Measurements from ENCODE around the gene CDC34. TPM values are rescaled to one million over a fixed set of nuclear protein-coding genes. Genes with fewer than 3 reads are reported as not detected.

Gene CDC34
- total RNA-seq, 4 donors from 2014 or later = 72.0 to 116 (median 103) TPM

GRCh38 chr19:507286-508203 lies 24.0 kb upstream of the CDC34 start, which contains the start of gene TPGS1:
Gene TPGS1, plus strand, starts transcription at chr19:507497. Its CDS starts 10 bp downstream, at chr19:507507.
- H3K27ac ChIP-seq = peak within 1 kb of the TSS; percentile 89 to 97 (median 92)
- in situ Hi-C loops (cut with MboI; ENCODE audit: low pct_ligation_motif_present in 1 of 4, low pct_unique_long_range_greater_than_20kb in 1 of 4, low sequenced_read_pairs in 3 of 4) = no loop called here
- peaks cover 18 to 39% (median 34%) of the 10 kb centered on the region in 4 donors for H3K4me1 ChIP-seq
- peak; percentile 79 for DNase-seq
- peak within 1 kb of the TSS; percentile 66 to 98 (median 90) for H3K4me3 ChIP-seq
- WGBS, 2 donors (ENCODE audit: low coverage in 1 of 2) = 0 to 1% methylated on average over 7 to 64 of the region's 81 CpGs
- H3K27me3 ChIP-seq = no peaks in the 10 kb centered on the region
- intact Hi-C loops (cut with DNase I; ENCODE audit: low total_unique reads) = no loop called here
- no peaks in the 10 kb centered on the region for H3K36me3 ChIP-seq
- TF ChIP-seq POLR2A (IDR thresholded peaks at IDR 0.05) (peak; percentile 50), EP300 (IDR thresholded peaks at IDR 0.05; ENCODE audit: low read depth) (no peak), CTCF (IDR thresholded peaks at IDR 0.05) (no peak), POLR2AphosphoS5 (IDR thresholded peaks at IDR 0.05) (peak in 2 of 3 donors; percentile 53 to 62)
- no peaks in the 10 kb centered on the region for H3K9me3 ChIP-seq

GRCh38 chr19:508204-509150 lies 23.1 kb upstream of the CDC34 start:
- H3K27me3 ChIP-seq = no peaks in the 10 kb centered on the region
- peak overlapping the region; percentile 66 to 98 (median 90) for H3K4me3 ChIP-seq
- H3K9me3 ChIP-seq = no peaks in the 10 kb centered on the region
- H3K4me1 ChIP-seq = peaks cover 18 to 44% (median 36%) of the 10 kb centered on the region in 4 donors
- no peaks in the 10 kb centered on the region for H3K36me3 ChIP-seq
- 53 to 80% methylated on average over 2 to 32 of the region's 32 CpGs for WGBS, 2 donors (ENCODE audit: low coverage in 1 of 2)
- TF ChIP-seq EP300 (IDR thresholded peaks at IDR 0.05; ENCODE audit: low read depth) (no peak), POLR2AphosphoS5 (IDR thresholded peaks at IDR 0.05) (no peak), CTCF (IDR thresholded peaks at IDR 0.05) (no peak), POLR2A (IDR thresholded peaks at IDR 0.05) (no peak)
- intact Hi-C loops (cut with DNase I; ENCODE audit: low total_unique reads) = no loop called here
- DNase-seq = no peak
- in situ Hi-C loops (cut with MboI; ENCODE audit: low pct_ligation_motif_present in 1 of 4, low pct_unique_long_range_greater_than_20kb in 1 of 4, low sequenced_read_pairs in 3 of 4) = no loop called here
- peak overlapping the region in 2 of 4 donors; percentile 89 to 92 for H3K27ac ChIP-seq

GRCh38 chr19:510606-511100 lies 20.9 kb upstream of the CDC34 start:
- no peaks in the 10 kb centered on the region for H3K36me3 ChIP-seq
- DNase-seq = peak; percentile 87
- 7% methylated on average over 21 of the region's 21 CpGs; no CpG with 5 or more reads in 1 of the 2 donors for WGBS, 2 donors (ENCODE audit: low coverage in 1 of 2)
- H3K4me3 ChIP-seq = peak overlapping the region in 1 of 4 donors; percentile 22
- H3K9me3 ChIP-seq = no peaks in the 10 kb centered on the region
- H3K27me3 ChIP-seq = no peaks in the 10 kb centered on the region
- no peak for TF ChIP-seq POLR2AphosphoS5 (IDR thresholded peaks at IDR 0.05)
- no peak for TF ChIP-seq POLR2A (IDR thresholded peaks at IDR 0.05)
- TF ChIP-seq CTCF (IDR thresholded peaks at IDR 0.05) = peak; percentile 94 to 98 (median 95)
- TF ChIP-seq EP300 (IDR thresholded peaks at IDR 0.05; ENCODE audit: low read depth) = no peak
- intact Hi-C loops (cut with DNase I; ENCODE audit: low total_unique reads) (loop anchor here (1.0 kb wide), 1 partner anchor 39 kb away; no protein-coding TSS in a partner anchor), in situ Hi-C loops (cut with MboI; ENCODE audit: low pct_ligation_motif_present in 1 of 4, low pct_unique_long_range_greater_than_20kb in 1 of 4, low sequenced_read_pairs in 3 of 4) (no loop called here)
- H3K27ac ChIP-seq = peak overlapping the region; percentile 75 to 81 (median 78)
- H3K4me1 ChIP-seq = peaks cover 18 to 44% (median 36%) of the 10 kb centered on the region in 4 donors
